HepG2 (cell line): ENCODE data around the gene RAD51.

Experiments
- BRD4 ChIP-seq: sonication (generic); formaldehyde crosslinking; IDR thresholded peaks from 2 replicates; pipeline ENCODE4 v1.4.0; 2020; ENCODE audit warnings: missing genetic modification reagents
- DDIT3 ChIP-seq: sonication (generic); formaldehyde crosslinking; IDR thresholded peaks from 2 replicates; pipeline ENCODE4 v1.4.0; 2020; ENCODE audit warnings: mild to moderate bottlenecking, missing genetic modification reagents
- EZH2 ChIP-seq: conservative IDR thresholded peaks from 2 replicates; pipeline ENCODE4 v1.6.1; 2012; ENCODE audit warnings: mild to moderate bottlenecking, low read depth, low read length, moderate library complexity
- HCFC1 ChIP-seq: fragments of 150-350 bp; IDR thresholded peaks from 2 replicates; pipeline ENCODE4 v1.6.1; 2014; ENCODE audit warnings: low read depth, low read length
- HDAC6 ChIP-seq: fragments of 200-600 bp; sonication (generic); IDR thresholded peaks from 2 replicates; pipeline ENCODE4 v1.7.0; 2017; ENCODE audit warnings: mild to moderate bottlenecking, antibody characterized with exemption, low read length, low read depth
- HMGA1 ChIP-seq: sonication (generic); formaldehyde crosslinking; conservative IDR thresholded peaks from 2 replicates; pipeline ENCODE4 v1.4.0; 2020; ENCODE audit warnings: missing genetic modification reagents
- REPIN1 ChIP-seq: sonication (generic); formaldehyde crosslinking; IDR thresholded peaks from 2 replicates; pipeline ENCODE4 v1.8.0; 2022; ENCODE audit warnings: missing genetic modification reagents, low read depth, mild to moderate bottlenecking, borderline replicate concordance
- ZNF17 ChIP-seq: sonication (generic); formaldehyde crosslinking; IDR thresholded peaks from 2 replicates; pipeline ENCODE4 v1.5.0; 2020; ENCODE audit warnings: mild to moderate bottlenecking, missing genetic modification reagents
- ZNF256 ChIP-seq: sonication (generic); formaldehyde crosslinking; conservative IDR thresholded peaks from 2 replicates; pipeline ENCODE4 v1.4.0; 2020; ENCODE audit warnings: missing genetic modification reagents
- ZNF274 ChIP-seq: sonication (generic); formaldehyde crosslinking; IDR thresholded peaks from 2 replicates; pipeline ENCODE4 v1.5.1; 2020; ENCODE audit warnings: mild to moderate bottlenecking, missing genetic modification reagents
- TF ChIP-seq, protein P1 (sequence below): sonication (generic); formaldehyde crosslinking; conservative IDR thresholded peaks from 2 replicates; pipeline ENCODE4 v1.4.0; 2020; ENCODE audit warnings: missing genetic modification reagents

DNA sequence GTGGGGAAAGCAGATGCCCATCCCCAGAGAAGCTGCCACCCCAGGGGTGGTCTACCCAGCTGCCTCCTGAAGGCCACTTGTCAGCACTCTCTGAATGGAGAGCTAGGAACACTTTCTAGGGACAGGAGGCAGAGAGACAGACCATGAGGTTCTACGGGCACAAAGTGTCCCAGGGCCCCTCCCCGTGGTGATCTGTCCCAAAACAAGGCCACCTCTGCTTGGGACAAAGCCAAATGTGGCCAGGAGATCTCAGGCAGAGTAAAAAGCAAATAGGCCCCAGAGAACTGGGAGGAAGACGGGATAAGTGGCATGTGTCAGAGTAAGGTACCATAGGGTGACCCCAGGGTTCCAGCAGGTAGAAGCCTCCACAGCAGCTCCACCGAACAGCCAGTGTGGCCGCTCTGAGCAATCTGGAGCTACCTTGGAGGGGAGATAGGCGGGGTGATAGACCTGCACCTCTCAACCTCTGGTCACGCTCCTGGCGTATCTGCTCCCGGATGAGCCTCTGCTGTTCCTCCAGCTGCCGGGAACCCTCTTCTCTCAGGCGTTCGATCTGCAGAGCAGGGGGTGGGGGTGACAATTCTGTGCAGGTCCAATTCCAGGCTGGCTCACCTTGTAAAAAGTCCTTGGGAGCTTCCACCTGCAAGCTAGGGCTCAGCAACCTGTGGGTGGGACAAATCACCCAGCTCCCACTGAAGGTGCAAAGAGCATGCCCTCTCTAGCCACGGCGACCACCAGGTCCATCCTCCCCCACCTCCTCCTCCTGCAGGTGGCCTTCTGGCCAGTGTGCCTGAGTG lies 81.0 kb downstream of the RAD51 start:
- TF ChIP-seq ZNF17 (CRISPR knock-in tag) (no peak), HMGA1 (no peak), HCFC1 (no peak), BRD4 (no peak), ZNF256 (CRISPR knock-in tag) (no peak), EZH2 (no peak), HDAC6 (no peak), DDIT3 (no peak), REPIN1 (CRISPR knock-in tag) (no peak), ZNF274 (CRISPR knock-in tag) (no peak)
- TF ChIP-seq, protein P1, sequence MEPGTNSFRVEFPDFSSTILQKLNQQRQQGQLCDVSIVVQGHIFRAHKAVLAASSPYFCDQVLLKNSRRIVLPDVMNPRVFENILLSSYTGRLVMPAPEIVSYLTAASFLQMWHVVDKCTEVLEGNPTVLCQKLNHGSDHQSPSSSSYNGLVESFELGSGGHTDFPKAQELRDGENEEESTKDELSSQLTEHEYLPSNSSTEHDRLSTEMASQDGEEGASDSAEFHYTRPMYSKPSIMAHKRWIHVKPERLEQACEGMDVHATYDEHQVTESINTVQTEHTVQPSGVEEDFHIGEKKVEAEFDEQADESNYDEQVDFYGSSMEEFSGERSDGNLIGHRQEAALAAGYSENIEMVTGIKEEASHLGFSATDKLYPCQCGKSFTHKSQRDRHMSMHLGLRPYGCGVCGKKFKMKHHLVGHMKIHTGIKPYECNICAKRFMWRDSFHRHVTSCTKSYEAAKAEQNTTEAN (CRISPR knock-in tag) = no peak
